ENCODE results near the gene FMOD.
"Not testable (repeated sequence)": the region's sequence is repeated elsewhere in the genome, so short reads cannot be mapped to it uniquely, and the experiment has no call there.

The FMOD gene

GRCh38 chr1:203302456-203302855 lies 48.5 kb downstream of the FMOD start:
- no peak overlapping the region for H3K4me3 ChIP-seq (ENCODE audit: insufficient read depth, low read length, poor library complexity, severe bottlenecking)
- no peak for TF ChIP-seq CTCF (IDR thresholded peaks at IDR 0.05; ENCODE audit: insufficient read depth, low read length, poor library complexity, severe bottlenecking)
- TF ChIP-seq EZH2phosphoT487 (conservative IDR thresholded peaks at IDR 0.05; ENCODE audit: low read length) = no peak
- H3K9ac ChIP-seq (ENCODE audit: low read length) = peak overlapping the region; percentile 97
- H3K4me2 ChIP-seq (ENCODE audit: low read depth, low read length, poor library complexity, severe bottlenecking) = peak overlapping the region; percentile 90
- peak overlapping the region; percentile 99 for H3K27ac ChIP-seq (ENCODE audit: low read depth, low read length)
- peaks cover under 1% of the 10 kb centered on the region; the same call in 1 of the 2 replicates for H4K20me1 ChIP-seq (ENCODE audit: low read depth, low read length)
- no peaks in the 10 kb centered on the region for H3K9me2 ChIP-seq (replicated peaks; ENCODE audit: insufficient read depth, low read length)
- peaks cover 50% of the 10 kb centered on the region for H3K79me2 ChIP-seq (ENCODE audit: insufficient read depth, low read length)
- no peak overlapping the region for H2AFZ ChIP-seq (ENCODE audit: low read depth, low read length, severe bottlenecking)
- H3K9me3 ChIP-seq (ENCODE audit: insufficient read depth, low read length) = no peaks in the 10 kb centered on the region
- H3F3A ChIP-seq (ENCODE audit: insufficient read depth) = peaks cover 92% of the 10 kb centered on the region
- H3K27me3 ChIP-seq (ENCODE audit: low read length) = no peaks in the 10 kb centered on the region
- peaks cover 21% of the 10 kb centered on the region for H3K36me3 ChIP-seq (ENCODE audit: low read length)

DNA sequence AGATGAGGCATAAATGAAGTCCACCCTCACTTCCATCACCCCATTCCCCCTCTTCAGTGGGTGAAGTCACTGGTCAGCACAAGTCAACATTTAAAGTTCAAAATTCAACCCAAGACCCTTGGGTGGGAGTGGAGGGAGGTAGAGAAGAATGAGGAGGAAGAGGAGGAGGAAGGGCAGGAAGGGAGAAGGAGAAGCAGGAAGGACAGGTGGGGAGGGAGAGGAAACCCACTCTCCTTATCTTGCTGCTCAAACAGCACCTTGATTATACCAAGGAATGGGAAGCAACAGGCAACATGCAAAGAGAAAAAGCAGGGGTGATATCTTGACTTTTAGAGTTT lies 49.6 kb downstream of the FMOD start:
- Histone ChIP-seq H3K9ac (ENCODE audit: low read length) (peak overlapping the region; percentile 77), H3K27ac (ENCODE audit: low read depth, low read length) (peak overlapping the region; percentile 99), H3K79me2 (ENCODE audit: insufficient read depth, low read length) (peaks cover 46% of the 10 kb centered on the region), H3K9me3 (ENCODE audit: insufficient read depth, low read length) (no peaks in the 10 kb centered on the region), H3K4me2 (ENCODE audit: low read depth, low read length, poor library complexity, severe bottlenecking) (peak overlapping the region; percentile 90), H4K20me1 (ENCODE audit: low read depth, low read length) (no peaks in the 10 kb centered on the region; the same call in 1 of the 2 replicates), H3F3A (ENCODE audit: insufficient read depth) (peaks cover 88% of the 10 kb centered on the region), H3K36me3 (ENCODE audit: low read length) (peaks cover 9% of the 10 kb centered on the region), H3K9me2 (replicated peaks; ENCODE audit: insufficient read depth, low read length) (no peaks in the 10 kb centered on the region), H3K4me3 (ENCODE audit: insufficient read depth, low read length, poor library complexity, severe bottlenecking) (peak overlapping the region; percentile 41), H3K27me3 (ENCODE audit: low read length) (no peaks in the 10 kb centered on the region), H2AFZ (ENCODE audit: low read depth, low read length, severe bottlenecking) (no peak overlapping the region)
- no peak for TF ChIP-seq EZH2phosphoT487 (conservative IDR thresholded peaks at IDR 0.05; ENCODE audit: low read length)
- no peak for TF ChIP-seq CTCF (IDR thresholded peaks at IDR 0.05; ENCODE audit: insufficient read depth, low read length, poor library complexity, severe bottlenecking)

DNA sequence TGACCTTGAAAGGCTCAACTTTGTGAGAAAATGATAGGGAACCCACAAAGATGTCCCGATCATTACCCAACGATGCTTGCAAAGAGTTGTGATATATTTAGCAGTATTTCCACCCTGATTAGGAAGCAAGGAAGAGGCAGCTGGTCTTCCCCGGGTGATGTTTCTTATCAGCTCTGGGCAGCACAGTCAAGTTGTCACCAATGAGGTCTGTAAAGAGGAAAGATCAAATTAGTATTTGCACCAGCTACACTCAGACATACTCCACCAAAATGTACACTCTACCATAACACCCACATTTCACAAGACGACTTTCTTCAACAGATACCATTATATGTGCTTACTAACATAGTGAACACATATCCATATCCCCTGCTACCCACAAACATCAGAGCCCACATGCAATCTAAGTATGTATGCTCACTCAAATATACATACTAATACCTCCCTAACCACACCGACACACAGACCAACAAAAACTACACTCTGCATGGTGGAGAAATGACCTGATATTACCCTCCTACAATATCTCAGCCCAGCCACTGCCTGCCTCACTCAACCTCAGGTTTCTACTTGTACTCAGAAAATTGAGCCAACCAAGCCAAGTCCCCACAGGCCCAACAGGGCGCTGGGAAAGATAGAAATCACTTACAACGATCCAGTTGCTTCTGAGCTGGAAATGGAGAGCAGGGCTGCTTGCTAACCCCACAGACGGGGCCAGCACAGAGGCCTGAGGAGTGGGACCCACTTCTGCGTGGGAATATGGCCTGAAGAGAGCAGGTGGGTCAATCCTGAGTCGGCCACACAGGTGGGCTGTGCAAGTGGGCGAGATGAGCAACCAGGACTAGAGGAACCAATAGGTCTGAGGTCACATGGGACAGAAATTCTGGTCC lies 50.2 kb downstream of the FMOD start:
- H3K27me3 ChIP-seq (ENCODE audit: low read length) = no peaks in the 10 kb centered on the region
- H3K4me3 ChIP-seq (ENCODE audit: insufficient read depth, low read length, poor library complexity, severe bottlenecking) = peak overlapping the region; percentile 41
- peak overlapping the region; percentile 90 for H3K4me2 ChIP-seq (ENCODE audit: low read depth, low read length, poor library complexity, severe bottlenecking)
- H3F3A ChIP-seq (ENCODE audit: insufficient read depth) = peaks cover 84% of the 10 kb centered on the region
- H3K79me2 ChIP-seq (ENCODE audit: insufficient read depth, low read length) = peaks cover 40% of the 10 kb centered on the region
- H3K27ac ChIP-seq (ENCODE audit: low read depth, low read length) = peak overlapping the region; percentile 99
- no peak for TF ChIP-seq EZH2phosphoT487 (conservative IDR thresholded peaks at IDR 0.05; ENCODE audit: low read length)
- TF ChIP-seq CTCF (IDR thresholded peaks at IDR 0.05; ENCODE audit: insufficient read depth, low read length, poor library complexity, severe bottlenecking) = no peak
- H4K20me1 ChIP-seq (ENCODE audit: low read depth, low read length) = no peaks in the 10 kb centered on the region
- peak overlapping the region; percentile 77 for H3K9ac ChIP-seq (ENCODE audit: low read length)
- no peaks in the 10 kb centered on the region for H3K9me2 ChIP-seq (replicated peaks; ENCODE audit: insufficient read depth, low read length)
- no peak overlapping the region for H2AFZ ChIP-seq (ENCODE audit: low read depth, low read length, severe bottlenecking)
- no peaks in the 10 kb centered on the region for H3K9me3 ChIP-seq (ENCODE audit: insufficient read depth, low read length)
- peaks cover 3% of the 10 kb centered on the region for H3K36me3 ChIP-seq (ENCODE audit: low read length)

DNA sequence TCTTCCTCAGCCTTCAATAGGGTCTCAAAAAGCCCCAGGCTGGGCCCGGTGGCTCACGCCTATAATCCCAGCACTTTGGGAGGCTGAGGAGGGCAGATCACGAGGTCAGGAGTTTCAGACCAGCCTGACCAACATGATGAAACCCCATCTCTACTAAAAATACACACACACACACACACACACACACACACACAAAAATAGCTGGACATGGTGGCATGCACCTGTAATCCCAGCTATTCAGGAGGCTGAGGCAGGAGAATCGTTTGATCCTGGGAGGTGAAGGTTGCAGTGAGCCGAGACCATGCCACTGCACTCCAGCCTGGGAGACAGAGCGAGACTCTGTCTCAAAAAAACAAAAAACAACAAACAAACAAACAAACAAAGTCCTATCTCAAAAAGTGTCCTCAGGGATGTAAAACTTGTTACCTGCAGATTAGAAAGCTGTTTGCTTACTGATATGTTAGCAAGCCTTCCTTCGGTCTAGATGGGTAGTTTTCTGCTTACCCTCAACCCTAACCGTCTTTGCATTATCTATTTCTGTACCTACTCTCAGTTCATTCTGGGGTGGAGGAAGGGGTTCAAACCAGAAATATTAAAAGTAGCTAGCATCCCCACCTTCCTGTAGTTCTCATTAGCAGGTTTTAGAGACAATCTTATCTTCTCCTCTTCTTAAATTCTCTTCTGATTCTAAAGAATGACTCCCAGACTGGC lies 51.0 kb downstream of the FMOD start:
- peaks cover 84% of the 10 kb centered on the region for H3F3A ChIP-seq (ENCODE audit: insufficient read depth)

More for the DNA sequence above, 51.0 kb downstream of the FMOD start:
- H3K79me2 ChIP-seq (ENCODE audit: insufficient read depth, low read length) = peaks cover 35% of the 10 kb centered on the region
- H3K36me3 ChIP-seq (ENCODE audit: low read length); H2AFZ ChIP-seq (ENCODE audit: low read depth, low read length, severe bottlenecking); H3K9me2 ChIP-seq (replicated peaks; ENCODE audit: insufficient read depth, low read length); H3K9me3 ChIP-seq (ENCODE audit: insufficient read depth, low read length); H4K20me1 ChIP-seq (ENCODE audit: low read depth, low read length); H3K27me3 ChIP-seq (ENCODE audit: low read length): not testable (repeated sequence)
- H3K4me3 ChIP-seq (ENCODE audit: insufficient read depth, low read length, poor library complexity, severe bottlenecking) = peak overlapping the region; percentile 41
- peak overlapping the region; percentile 99 for H3K27ac ChIP-seq (ENCODE audit: low read depth, low read length)
- H3K4me2 ChIP-seq (ENCODE audit: low read depth, low read length, poor library complexity, severe bottlenecking) = peak overlapping the region; percentile 90
- H3K9ac ChIP-seq (ENCODE audit: low read length) = peak overlapping the region; percentile 77
